Loucy (cell line): ENCODE measurements around the gene IGSF11.

Source experiments
- H2AFZ ChIP-seq: fragments of 200-600 bp; sonication (generic); 2 replicates; pipeline ENCODE4 v1.6.0; 2016; ENCODE audit warnings: antibody characterized with exemption, mild to moderate bottlenecking, low read length, moderate library complexity
- H3F3A ChIP-seq: fragments of 200-600 bp; 2 replicates; pipeline ENCODE4 v1.6.0; 2016; ENCODE audit warnings: antibody characterized with exemption, low read depth, mild to moderate bottlenecking
- H3K27me3 ChIP-seq: fragments of 200-600 bp; sonication (generic); 2 replicates; pipeline ENCODE4 v1.6.1; 2014; ENCODE audit warnings: low read length, mild to moderate bottlenecking; ENCODE audit not compliant: insufficient read depth, poor library complexity, severe bottlenecking
- H3K36me3 ChIP-seq: fragments of 200-600 bp; sonication (generic); 2 replicates; pipeline ENCODE4 v1.6.1; 2016; ENCODE audit warnings: low read length; ENCODE audit not compliant: insufficient read depth
- H3K4me1 ChIP-seq: fragments of 200-600 bp; sonication (generic); 2 replicates; pipeline ENCODE4 v1.5.1; 2014; ENCODE audit warnings: low read length, mild to moderate bottlenecking; ENCODE audit not compliant: insufficient read depth, poor library complexity, severe bottlenecking
- H3K4me2 ChIP-seq: fragments of 200-600 bp; sonication (generic); 2 replicates; pipeline ENCODE4 v1.6.0; 2014; ENCODE audit warnings: antibody characterized with exemption, low read length, low read depth, mild to moderate bottlenecking; ENCODE audit not compliant: poor library complexity, severe bottlenecking
- H3K4me3 ChIP-seq: fragments of 200-600 bp; sonication (generic); 2 replicates; pipeline ENCODE4 v1.5.1; 2014; ENCODE audit warnings: low read length, mild to moderate bottlenecking, mixed read lengths; ENCODE audit not compliant: poor library complexity, severe bottlenecking
- H3K79me2 ChIP-seq: fragments of 200-600 bp; sonication (generic); 2 replicates; pipeline ENCODE4 v1.6.1; 2014; ENCODE audit warnings: low read length; ENCODE audit not compliant: insufficient read depth
- H3K9ac ChIP-seq: fragments of 200-600 bp; sonication (generic); 2 replicates; pipeline ENCODE4 v1.6.0; 2014; ENCODE audit warnings: mild to moderate bottlenecking, low read depth, low read length, moderate library complexity; ENCODE audit not compliant: poor library complexity, severe bottlenecking
- H3K9me2 ChIP-seq: fragments of 200-600 bp; sonication (generic); replicated peaks from 2 replicates; pipeline ENCODE4 v1.6.1; 2016; ENCODE audit warnings: low read depth, low read length, mixed read lengths
- H3K9me3 ChIP-seq: fragments of 200-600 bp; sonication (generic); 2 replicates; pipeline ENCODE4 v1.6.1; 2014; ENCODE audit warnings: mild to moderate bottlenecking, antibody characterized with exemption, low read length, low read depth; ENCODE audit not compliant: insufficient read depth
- H4K20me1 ChIP-seq: fragments of 200-600 bp; sonication (generic); 2 replicates; pipeline ENCODE4 v1.6.0; 2014; ENCODE audit warnings: antibody characterized with exemption, low read length, mild to moderate bottlenecking; ENCODE audit not compliant: insufficient read depth, poor library complexity, severe bottlenecking
- EZH2phosphoT487 ChIP-seq: fragments of 200-600 bp; IDR thresholded peaks from 2 replicates; pipeline ENCODE4 v1.6.1; 2018; ENCODE audit warnings: antibody characterized with exemption, mild to moderate bottlenecking, moderate library complexity, borderline replicate concordance
- TF ChIP-seq, protein P1 (sequence below): fragments of 200-600 bp; sonication (generic); conservative IDR thresholded peaks from 2 replicates; pipeline ENCODE4 v1.5.1; 2014; ENCODE audit warnings: mild to moderate bottlenecking, antibody characterized with exemption, low read length

IGSF11 gene

DNA sequence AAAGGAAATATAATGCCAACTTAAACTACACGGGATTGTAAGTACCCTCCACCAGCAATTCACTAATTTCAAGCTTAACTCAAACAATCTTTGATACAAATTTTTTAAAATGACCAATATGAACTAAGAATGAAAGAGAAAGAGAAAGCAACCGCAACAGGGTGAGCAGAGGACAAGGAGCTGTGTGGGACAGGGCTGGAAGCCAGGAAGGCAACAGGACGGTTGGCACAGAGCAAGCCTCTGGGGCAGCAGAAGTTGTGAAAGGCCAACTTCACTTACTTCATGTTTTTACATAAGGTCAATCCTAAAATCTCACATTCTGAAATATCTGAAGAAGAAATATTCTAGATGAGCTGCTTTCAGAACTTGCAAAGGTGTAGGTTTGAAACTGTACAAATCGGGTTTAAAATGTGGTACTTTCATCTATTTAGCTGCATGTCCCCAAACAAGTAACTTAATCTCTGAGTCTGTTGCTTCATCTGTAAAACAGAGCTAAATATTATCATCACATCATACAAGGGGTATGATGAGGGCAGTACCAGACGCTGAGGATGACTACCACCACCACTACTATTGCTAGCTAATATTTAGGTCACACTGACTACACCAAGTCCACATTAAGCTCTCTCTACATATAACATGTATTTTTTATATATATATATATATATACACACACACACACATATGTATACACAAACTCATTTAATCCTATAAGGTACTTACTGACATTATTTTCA is 101.7 kb downstream of the IGSF11 start:
- Histone ChIP-seq H3K4me1 (no peaks in the 10 kb centered on the region), H3K9me2 (no peaks in the 10 kb centered on the region), H2AFZ (no peak overlapping the region), H3K4me3 (no peak overlapping the region), H3F3A (no peaks in the 10 kb centered on the region), H4K20me1 (no peaks in the 10 kb centered on the region), H3K79me2 (no peaks in the 10 kb centered on the region), H3K27me3 (no peaks in the 10 kb centered on the region), H3K36me3 (no peaks in the 10 kb centered on the region), H3K9me3 (no peaks in the 10 kb centered on the region), H3K4me2 (no peak overlapping the region), H3K9ac (no peak overlapping the region)
- TF ChIP-seq, protein P1, sequence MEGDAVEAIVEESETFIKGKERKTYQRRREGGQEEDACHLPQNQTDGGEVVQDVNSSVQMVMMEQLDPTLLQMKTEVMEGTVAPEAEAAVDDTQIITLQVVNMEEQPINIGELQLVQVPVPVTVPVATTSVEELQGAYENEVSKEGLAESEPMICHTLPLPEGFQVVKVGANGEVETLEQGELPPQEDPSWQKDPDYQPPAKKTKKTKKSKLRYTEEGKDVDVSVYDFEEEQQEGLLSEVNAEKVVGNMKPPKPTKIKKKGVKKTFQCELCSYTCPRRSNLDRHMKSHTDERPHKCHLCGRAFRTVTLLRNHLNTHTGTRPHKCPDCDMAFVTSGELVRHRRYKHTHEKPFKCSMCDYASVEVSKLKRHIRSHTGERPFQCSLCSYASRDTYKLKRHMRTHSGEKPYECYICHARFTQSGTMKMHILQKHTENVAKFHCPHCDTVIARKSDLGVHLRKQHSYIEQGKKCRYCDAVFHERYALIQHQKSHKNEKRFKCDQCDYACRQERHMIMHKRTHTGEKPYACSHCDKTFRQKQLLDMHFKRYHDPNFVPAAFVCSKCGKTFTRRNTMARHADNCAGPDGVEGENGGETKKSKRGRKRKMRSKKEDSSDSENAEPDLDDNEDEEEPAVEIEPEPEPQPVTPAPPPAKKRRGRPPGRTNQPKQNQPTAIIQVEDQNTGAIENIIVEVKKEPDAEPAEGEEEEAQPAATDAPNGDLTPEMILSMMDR, result no peak
- TF ChIP-seq EZH2phosphoT487, result no peak

DNA sequence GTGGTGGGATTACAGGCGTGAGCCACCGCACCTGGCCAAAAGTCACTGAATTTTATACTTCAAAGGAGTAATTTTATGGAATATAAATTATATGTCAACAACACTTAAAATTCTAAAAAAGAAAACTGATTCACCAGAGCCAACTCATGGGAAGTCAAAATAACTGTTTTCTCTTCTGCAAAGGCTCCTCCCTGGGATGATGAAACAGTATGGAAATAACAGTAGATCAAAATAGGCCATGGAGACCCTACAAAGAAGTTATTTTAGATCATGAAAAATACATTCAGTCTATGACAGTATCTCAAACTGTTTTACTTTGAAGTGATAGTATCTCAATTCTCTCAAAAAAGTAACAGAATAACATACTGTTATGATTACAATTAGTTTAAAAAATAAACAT is 102.7 kb downstream of the IGSF11 start:
- Histone ChIP-seq H3K9me2 (no peaks in the 10 kb centered on the region), H3K36me3 (no peaks in the 10 kb centered on the region), H3F3A (no peaks in the 10 kb centered on the region), H3K4me2 (no peak overlapping the region), H3K79me2 (no peaks in the 10 kb centered on the region), H3K9me3 (no peaks in the 10 kb centered on the region), H3K4me1 (no peaks in the 10 kb centered on the region), H3K4me3 (no peak overlapping the region), H3K27me3 (no peaks in the 10 kb centered on the region), H2AFZ (no peak overlapping the region), H4K20me1 (no peaks in the 10 kb centered on the region), H3K9ac (no peak overlapping the region)
- TF ChIP-seq EZH2phosphoT487, result no peak
- TF ChIP-seq, protein P1, result no peak

DNA sequence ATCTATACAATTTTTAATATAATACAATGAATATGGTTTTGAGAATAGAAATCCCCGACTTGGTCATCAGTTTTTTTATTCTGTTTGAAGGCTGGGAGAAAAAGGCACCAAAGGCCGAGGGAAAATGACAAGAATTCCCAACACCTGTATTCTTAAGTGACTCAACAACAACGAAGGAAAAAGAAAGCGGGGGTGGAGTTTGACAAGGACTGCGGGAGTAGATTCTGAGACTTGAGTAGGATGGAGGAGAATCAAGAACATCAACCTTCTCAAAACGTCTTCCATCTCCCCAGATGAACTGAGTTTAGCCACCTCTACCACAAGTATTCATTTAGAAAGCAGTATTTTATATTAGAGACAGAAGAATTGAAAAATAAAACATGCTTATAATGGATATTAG is 107.2 kb downstream of the IGSF11 start:
- H3K79me2 ChIP-seq, result no peaks in the 10 kb centered on the region
- no peak for TF ChIP-seq EZH2phosphoT487
- TF ChIP-seq, protein P1, result no peak
- no peaks in the 10 kb centered on the region for H3K36me3 ChIP-seq
- H2AFZ ChIP-seq, result no peak overlapping the region
- H3K27me3 ChIP-seq, result no peaks in the 10 kb centered on the region
- H3K9me2 ChIP-seq, result no peaks in the 10 kb centered on the region
- no peaks in the 10 kb centered on the region for H3K9me3 ChIP-seq
- H3K4me1 ChIP-seq, result no peaks in the 10 kb centered on the region
- H3K9ac ChIP-seq, result no peak overlapping the region
- H3F3A ChIP-seq, result no peaks in the 10 kb centered on the region
- H4K20me1 ChIP-seq, result no peaks in the 10 kb centered on the region
- H3K4me3 ChIP-seq, result no peak overlapping the region
- no peak overlapping the region for H3K4me2 ChIP-seq
